IPS DF 19.7 (cell line): Measurements from ENCODE around the gene VTI1A.

Experiments
- DNase-seq: peaks from one replicate; pipeline ENCODE4 v3.0.0-alpha.2; 2013; ENCODE audit warnings: low read depth, low spot score

Gene VTI1A

GRCh38 chr10:112678987-112679386 is 232.0 kb downstream of the VTI1A start:
- no peak for DNase-seq

DNA sequence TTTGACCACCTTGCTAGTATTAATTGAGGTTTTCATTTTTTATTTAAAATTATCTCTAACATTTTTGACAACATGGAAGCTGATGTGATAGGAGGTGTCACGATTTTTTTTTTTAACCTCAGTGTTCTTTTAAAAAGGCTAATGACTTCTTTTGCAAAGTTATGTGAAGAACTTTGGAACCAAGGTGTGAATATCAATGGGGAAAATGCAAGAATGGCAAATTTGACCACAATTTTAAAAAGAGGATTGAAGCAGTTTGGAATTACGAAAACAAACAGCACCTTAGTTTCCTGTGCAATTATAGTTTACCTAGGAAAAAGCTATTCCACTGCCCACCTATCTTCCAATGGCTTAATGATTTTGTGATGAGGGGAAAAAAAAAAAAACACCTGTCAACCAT is 232.4 kb downstream of the VTI1A start:
- DNase-seq: no peak

DNA sequence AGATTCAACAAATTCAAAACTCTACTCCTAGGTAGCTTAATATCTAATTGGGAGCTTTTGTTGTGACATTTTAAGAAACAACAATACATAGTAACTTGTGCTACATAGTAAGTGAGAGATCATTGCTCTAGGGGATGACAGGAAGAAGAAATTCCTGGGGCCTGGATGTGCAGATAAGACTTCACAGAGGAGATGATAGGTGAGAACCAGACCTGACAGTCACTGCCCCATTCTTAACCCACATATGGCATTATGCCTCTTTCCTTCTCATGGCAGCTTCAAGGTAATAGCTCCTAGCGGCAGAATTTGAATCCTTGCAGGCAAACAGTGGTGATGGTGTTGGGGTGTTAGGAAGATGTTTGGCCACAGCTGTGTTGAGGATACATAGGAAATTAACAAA is 233.6 kb downstream of the VTI1A start:
- no peak for DNase-seq

DNA sequence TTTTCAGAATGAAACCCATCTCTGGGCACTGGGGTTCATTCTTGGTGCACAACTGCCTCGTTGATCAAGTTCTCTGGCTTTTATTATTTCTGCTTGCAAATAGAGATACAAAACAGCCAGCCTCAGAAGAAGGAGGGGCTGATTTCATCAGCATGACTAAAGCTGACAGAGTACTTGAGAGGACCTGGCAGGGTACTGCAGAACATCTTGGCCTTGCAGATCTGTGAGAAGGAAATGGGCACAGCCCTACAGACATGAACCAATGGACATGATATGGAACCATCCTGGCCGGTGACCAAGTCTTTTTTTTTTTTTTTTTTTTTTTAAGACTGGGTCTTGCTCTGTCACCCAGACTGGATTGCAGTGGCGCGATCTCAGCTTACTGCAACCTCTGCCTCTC is 240.6 kb downstream of the VTI1A start:
- DNase-seq: no peak

GRCh38 chr10:112689327-112690072 is 242.5 kb downstream of the VTI1A start:
- no peak for DNase-seq

DNA sequence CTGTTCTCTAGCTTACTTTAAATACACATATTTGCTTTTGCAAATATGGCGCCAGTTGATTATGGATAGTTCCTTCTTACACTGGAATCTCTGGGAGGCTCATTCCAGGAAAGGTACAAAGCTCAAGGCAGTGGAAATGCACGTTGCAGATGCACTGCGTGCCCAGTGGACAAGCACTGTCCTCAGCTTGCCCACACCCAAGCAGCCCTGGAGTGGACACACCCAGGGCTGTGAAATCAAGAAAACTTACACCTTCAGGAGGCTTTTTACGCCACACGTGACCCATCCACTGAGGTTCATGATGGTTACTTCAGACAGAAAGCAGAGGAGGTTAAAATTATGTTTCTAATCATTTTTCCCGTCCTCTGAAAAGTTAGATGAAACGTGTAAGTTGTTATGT is 248.5 kb downstream of the VTI1A start:
- no peak for DNase-seq

GRCh38 chr10:112696592-112696991 is 249.6 kb downstream of the VTI1A start:
- no peak for DNase-seq

DNA sequence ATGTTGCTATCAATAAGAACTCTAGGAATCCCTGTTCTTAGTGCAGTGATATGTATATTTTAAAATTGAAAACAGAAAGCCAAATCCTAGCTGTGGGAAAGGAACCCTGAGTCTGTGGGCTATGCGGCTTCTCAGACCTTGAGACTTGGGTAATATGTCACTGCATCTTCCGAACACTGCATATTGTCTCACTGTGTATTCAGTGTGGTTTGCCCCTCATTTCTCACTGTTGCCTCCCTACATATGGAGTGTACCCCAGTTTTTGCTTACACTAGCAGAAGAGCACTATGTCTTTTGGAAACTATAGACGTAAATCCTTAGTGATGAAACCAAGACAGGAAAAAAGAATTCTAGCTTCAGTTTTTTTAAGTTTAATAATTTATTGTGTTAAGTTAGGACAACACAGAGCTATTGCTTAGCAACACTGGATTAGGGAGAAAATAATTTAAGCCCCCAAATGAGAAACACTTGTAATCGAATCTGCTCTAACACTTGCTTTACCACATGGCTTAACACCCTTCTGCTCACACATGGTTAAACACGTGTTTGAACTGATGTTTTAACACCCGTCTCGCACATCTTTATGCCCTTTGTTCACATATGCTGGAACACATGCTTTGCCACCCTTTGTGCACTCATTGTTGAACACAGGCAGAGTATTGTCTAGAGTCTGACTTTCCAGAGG is 251.3 kb downstream of the VTI1A start:
- DNase-seq: no peak

- DNase-seq: no peak
These were observed 251.8 kb downstream of the VTI1A start for GRCh38 chr10:112698818-112699164.

GRCh38 chr10:112700215-112700671 is 253.2 kb downstream of the VTI1A start:
- no peak for DNase-seq

DNA sequence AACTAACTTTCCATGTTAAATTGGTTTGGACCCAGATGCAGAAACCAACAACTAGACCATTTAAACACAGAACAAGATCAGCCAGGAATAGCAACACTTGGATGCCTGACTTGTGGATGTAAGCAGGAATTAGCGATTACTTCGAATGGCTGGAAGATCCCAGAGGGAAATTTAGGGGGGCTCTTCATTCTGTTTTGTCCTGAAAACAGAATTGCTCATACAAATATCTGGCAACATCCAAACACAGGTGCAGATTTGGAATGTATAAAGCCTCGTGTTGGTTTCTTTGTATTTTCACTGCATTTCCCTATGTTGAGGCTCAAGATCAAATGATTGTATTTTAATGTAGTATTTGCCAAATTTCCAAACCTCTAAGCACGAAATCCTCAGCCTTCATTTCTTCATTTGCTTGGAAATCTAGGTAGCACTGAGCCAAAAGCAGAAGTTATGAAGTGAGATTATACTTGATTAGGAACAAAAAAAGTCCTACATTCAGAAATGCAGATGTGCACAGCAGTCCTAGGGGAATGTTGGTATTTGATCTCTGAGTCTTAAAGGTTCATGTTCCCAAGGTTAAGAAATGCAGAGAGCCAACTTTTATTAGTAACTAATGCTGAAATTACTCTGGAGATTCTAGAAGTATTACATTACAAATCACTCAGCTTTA is 254.3 kb downstream of the VTI1A start:
- DNase-seq: no peak

- DNase-seq: no peak
These were observed 254.9 kb downstream of the VTI1A start for GRCh38 chr10:112701878-112702255.

- no peak for DNase-seq
These were observed 259.6 kb downstream of the VTI1A start for GRCh38 chr10:112706577-112706976.

GRCh38 chr10:112708461-112708860 is 261.4 kb downstream of the VTI1A start:
- no peak for DNase-seq

DNA sequence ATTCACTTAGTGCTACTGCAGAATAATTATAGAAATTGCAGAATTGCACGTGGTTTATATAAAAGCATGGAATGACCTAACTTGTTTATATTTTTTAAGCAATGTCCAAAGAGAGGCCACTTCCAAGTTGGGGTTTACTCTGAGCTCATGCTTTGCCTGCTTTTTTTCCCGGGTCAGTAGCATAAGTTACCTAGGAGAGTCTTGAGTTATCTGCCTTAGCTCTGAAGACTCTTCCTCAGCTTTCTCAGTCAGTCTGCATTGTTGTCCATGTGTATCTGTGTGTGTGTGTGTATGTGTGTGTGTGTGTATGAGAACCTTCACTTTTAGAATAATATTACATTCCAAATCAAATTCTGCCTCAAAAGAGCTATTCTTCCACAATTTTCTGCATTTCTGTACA is 263.5 kb downstream of the VTI1A start:
- DNase-seq: no peak

DNA sequence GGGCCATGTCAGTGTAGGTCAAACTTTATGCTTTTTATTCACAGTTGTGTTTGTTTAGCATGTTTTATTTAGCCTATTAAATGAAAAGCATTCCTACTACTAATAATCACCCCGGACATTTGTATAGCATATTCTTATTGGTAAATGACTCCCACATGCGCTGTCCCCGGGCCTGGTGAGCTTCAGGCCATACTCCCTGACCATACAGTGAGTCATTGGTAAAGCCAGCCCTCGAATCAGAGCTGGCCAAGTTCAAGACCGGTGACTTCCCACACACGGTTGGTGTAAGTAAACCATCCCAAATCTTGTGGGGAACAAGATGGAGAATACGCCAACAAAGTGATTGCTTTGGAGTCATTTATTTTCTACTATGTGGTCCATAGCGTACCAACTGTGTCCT is 264.4 kb downstream of the VTI1A start:
- no peak for DNase-seq

- DNase-seq: no peak
These were observed 265.5 kb downstream of the VTI1A start for GRCh38 chr10:112712536-112712935.

DNA sequence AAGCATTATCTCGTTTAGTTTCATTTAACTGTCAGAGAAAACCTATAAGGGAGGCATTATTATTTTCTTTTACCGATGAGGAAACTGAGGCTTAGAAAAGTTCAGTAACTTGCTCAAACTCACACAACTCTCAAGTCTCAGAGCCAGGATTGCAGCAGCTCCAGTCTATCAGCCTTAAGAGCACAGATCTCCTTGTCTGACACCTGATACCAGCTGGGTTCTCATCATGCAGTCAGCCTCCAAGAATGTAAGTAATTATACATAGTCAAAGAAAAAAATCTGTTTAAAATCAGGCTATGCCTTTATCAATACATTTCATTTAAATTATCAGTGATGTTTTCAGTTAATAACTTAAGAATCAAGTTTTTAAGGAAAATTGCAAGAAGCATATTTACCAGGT is 266.4 kb downstream of the VTI1A start:
- no peak for DNase-seq

GRCh38 chr10:112715581-112715980 is 268.6 kb downstream of the VTI1A start:
- no peak for DNase-seq

DNA sequence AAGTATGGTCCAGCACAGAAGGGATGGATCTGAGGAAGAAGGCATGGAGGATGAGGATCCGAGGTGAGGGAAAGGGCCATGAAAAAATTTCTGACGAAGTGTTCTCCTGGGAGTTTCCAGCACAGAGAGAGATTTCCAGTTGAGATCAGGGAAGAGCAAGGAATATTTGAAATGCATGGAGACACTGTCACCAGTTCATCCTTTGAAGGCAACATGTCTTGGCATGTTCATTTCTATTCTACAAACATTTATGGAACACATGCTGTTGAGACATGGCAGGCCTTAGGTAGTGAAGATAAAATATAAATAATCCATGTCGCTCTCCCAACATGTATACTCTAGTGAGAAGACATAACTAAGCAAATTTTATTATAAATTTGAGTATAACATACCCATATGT is 269.1 kb downstream of the VTI1A start:
- DNase-seq: no peak

GRCh38 chr10:112716924-112717413 is 270.0 kb downstream of the VTI1A start:
- DNase-seq: no peak

DNA sequence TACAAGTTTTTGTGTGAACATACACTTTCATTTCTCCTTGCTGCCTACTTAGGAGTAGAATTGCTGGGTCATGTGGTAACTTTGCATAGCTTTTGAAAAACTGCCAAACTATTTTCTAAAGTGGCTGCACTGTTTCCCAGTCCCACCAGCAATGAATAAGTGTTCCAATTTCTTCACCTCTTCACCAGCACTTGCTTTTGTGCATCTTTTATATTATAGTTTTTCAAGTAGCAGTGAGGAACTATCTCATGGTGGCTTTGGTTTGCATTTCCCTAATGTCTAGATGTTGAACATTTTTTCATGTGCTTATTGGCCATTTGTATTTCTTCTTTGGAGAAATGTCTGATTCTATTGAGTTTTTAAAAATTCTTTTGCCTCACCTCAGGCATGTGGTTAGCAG is 273.2 kb downstream of the VTI1A start:
- DNase-seq: no peak
